K562 (cell line): ENCODE data around the gene ZNF865. TPM values are rescaled to one million over a fixed set of nuclear protein-coding genes. Genes with fewer than 3 reads are reported as not detected.
A peak's percentile ranks its signal among the peaks of the same experiment; 100 is the strongest.

Experiments used
- ATAC-seq: fragments of 200-7000 bp; cut with Tn5 transposase; 3 replicates; pipeline ENCODE4 v1.9.1; 2020; ENCODE audit warnings: moderate library complexity
- BruUV-seq: library from RNA; stranded (reverse); fragments of 400-500 nt; replicated peaks from 2 replicates; lab custom pipeline; 2021; lab: Mats Ljungman, UMichigan
- CTCF ChIA-PET: fragments of 300-600 bp; formaldehyde crosslinking; extraction: SDS; loops from one replicate; lab custom pipeline; 2021; ENCODE audit warnings: low intra/inter-chr PET ratio; lab: Yijun Ruan, JAX
- POLR2A ChIA-PET: fragments of 300-600, 350-650 bp; sonication (Branson Sonifier 250); formaldehyde crosslinking; extraction: SDS; loops from one replicate; lab custom pipeline; 2021; ENCODE audit warnings: antibody characterized with exemption, inconsistent platforms; lab: Yijun Ruan, JAX
- DNase-seq, 4 experiments: peaks; one replicate each; pipeline versions ENCODE4 v3.0.0 to v3.0.0-alpha.2; 2011 to 2018; ENCODE audit warnings: low spot score in 3 of 4, mixed read lengths in 3 of 4; ENCODE audit errors: extremely low read depth in 1 of 4
- FAIRE-seq: peaks from 2 replicates; lab custom pipeline; 2011; peaks lifted over from hg19 to GRCh38; lab: Jason Lieb, UNC
- H2AFZ ChIP-seq: 2 replicates; pipeline ENCODE4 v1.6.0; 2011; ENCODE audit warnings: low read depth, low read length, control low read depth, inconsistent platforms
- H3K27ac ChIP-seq: fragments of 200-600 bp; 3 replicates; pipeline ENCODE4 v1.8.0; 2011; ENCODE audit warnings: low read depth, mild to moderate bottlenecking, control low read depth, inconsistent platforms, low read length, moderate library complexity, mixed read lengths; ENCODE audit errors: extremely low read depth
- H3K27me3 ChIP-seq, 2 experiments: fragments of 300-600 bp in 1 of 2; 2 replicates in 1 of 2; 3 replicates in 1 of 2; pipeline versions ENCODE4 v1.6.0 to v1.8.0; 2011; ENCODE audit warnings: inconsistent platforms in 2 of 2, low read length in 2 of 2, mild to moderate bottlenecking in 1 of 2, mixed read lengths in 1 of 2, moderate library complexity in 1 of 2; ENCODE audit not compliant: control insufficient read depth in 2 of 2, insufficient read depth in 2 of 2
- H3K36me3 ChIP-seq: fragments of 300-600 bp; 3 replicates; pipeline ENCODE4 v1.8.0; 2011; ENCODE audit warnings: mild to moderate bottlenecking, low read length, inconsistent platforms; ENCODE audit not compliant: control insufficient read depth, insufficient read depth
- H3K4me1 ChIP-seq, 2 experiments: fragments of 200-600 bp in 1 of 2; replicated peaks in 1 of 2; 2 replicates in 1 of 2; 3 replicates in 1 of 2; pipeline versions ENCODE4 v1.5.1 to v1.8.0; 2011; ENCODE audit warnings: inconsistent platforms in 2 of 2, low read length in 2 of 2, mild to moderate bottlenecking in 1 of 2, mixed read lengths in 1 of 2, moderate library complexity in 1 of 2; ENCODE audit not compliant: control insufficient read depth in 2 of 2, insufficient read depth in 2 of 2
- H3K4me2 ChIP-seq: 2 replicates; pipeline ENCODE4 v1.6.1; 2011; ENCODE audit warnings: low read length, control low read depth, inconsistent platforms, mixed read lengths; ENCODE audit not compliant: insufficient read depth
- H3K4me3 ChIP-seq: fragments of 200-600 bp; sonication (generic), shearing (Covaris generic); 2 replicates; pipeline ENCODE4 v1.5.1; 2016; ENCODE audit warnings: control low read depth, inconsistent platforms
- H3K79me2 ChIP-seq: fragments of 200-600 bp; 3 replicates; pipeline ENCODE4 v1.8.0; 2011; ENCODE audit warnings: low read length, inconsistent platforms; ENCODE audit not compliant: control insufficient read depth, insufficient read depth
- H3K9ac ChIP-seq, 2 experiments: 2 replicates each; pipeline versions ENCODE4 v1.6.0 to v1.6.1; 2011; ENCODE audit warnings: low read depth in 2 of 2, low read length in 2 of 2, control low read depth in 1 of 2, inconsistent platforms in 1 of 2, mild to moderate bottlenecking in 1 of 2, mixed read lengths in 1 of 2; ENCODE audit not compliant: insufficient read depth in 1 of 2
- H3K9me1 ChIP-seq: one replicate; pipeline ENCODE4 v1.6.0; 2011; ENCODE audit warnings: inconsistent platforms, mild to moderate bottlenecking, low read length, moderate library complexity; ENCODE audit not compliant: control insufficient read depth, insufficient read depth
- H3K9me3 ChIP-seq: replicated peaks from 2 replicates; pipeline ENCODE4 v1.5.1; 2011; ENCODE audit warnings: low read depth, low read length, inconsistent platforms; ENCODE audit not compliant: control insufficient read depth, insufficient read depth
- H4K20me1 ChIP-seq: replicated peaks from 2 replicates; pipeline ENCODE4 v1.6.1; 2011; ENCODE audit warnings: low read length, inconsistent platforms, mixed read lengths; ENCODE audit not compliant: control insufficient read depth, insufficient read depth
- ARHGAP35 ChIP-seq: fragments of 450-650 bp; IDR thresholded peaks from 2 replicates; pipeline ENCODE4 v1.6.1; 2018; ENCODE audit not compliant: partially characterized antibody
- BCOR ChIP-seq: fragments of 450-650 bp; IDR thresholded peaks from 2 replicates; pipeline ENCODE4 v1.6.1; 2016
- CC2D1A ChIP-seq: fragments of 450-650 bp; IDR thresholded peaks from 2 replicates; pipeline ENCODE4 v1.6.1; 2017; ENCODE audit warnings: mild to moderate bottlenecking
- MTA2 ChIP-seq: fragments of 450-650 bp; IDR thresholded peaks from 2 replicates; pipeline ENCODE4 v1.6.1; 2016; ENCODE audit warnings: low read depth
- POLR3A ChIP-seq: IDR thresholded peaks from 2 replicates; pipeline ENCODE4 v1.6.1; 2011; ENCODE audit warnings: borderline replicate concordance, mild to moderate bottlenecking, moderate library complexity; ENCODE audit not compliant: insufficient read length, insufficient read depth; ENCODE audit errors: extremely low read depth
- SMAD4 ChIP-seq: fragments of 250-450 bp; sonication (Bioruptor Pico); conservative IDR thresholded peaks from 2 replicates; pipeline ENCODE4 v1.8.0; 2021; ENCODE audit warnings: inconsistent platforms, mild to moderate bottlenecking, moderate library complexity
- SMARCA5 ChIP-seq: fragments of 450-650 bp; IDR thresholded peaks from 2 replicates; pipeline ENCODE4 v1.6.1; 2016
- SNRNP70 ChIP-seq: fragments of 200-400 bp; formaldehyde crosslinking; optimal IDR thresholded peaks from 2 replicates; pipeline ENCODE3; 2017; ENCODE audit warnings: low read depth, low read length
- WGBS: fragments of 100-300 bp; shearing (Covaris generic); methylation state at CpG from one replicate; pipeline ENCODE4 v1.1.6; 2016; ENCODE audit warnings: low coverage, mixed read lengths; ENCODE audit not compliant: insufficient coverage; ENCODE audit errors: missing lambda C conversion rate; 5-methylcytosine and 5-hydroxymethylcytosine counted together
- in situ Hi-C: fragments of 300-500 bp; cut with MboI; formaldehyde crosslinking; loops from 4 replicates; pipeline ENCODE4 v1.15.0; 2018; ENCODE audit warnings: inconsistent platforms, mixed read lengths
- intact Hi-C: fragments of 100-400 bp; cut with micrococcal nuclease; formaldehyde crosslinking; loops from 2 replicates; pipeline ENCODE4 v1.14.2; 2022
- polyA plus RNA-seq, 8 experiments: library from polyadenylated mRNA; depleted of rRNA in 4 of 8; stranded (reverse) in 5 of 8; unstranded in 3 of 8; fragments of >200 nt; fragmentation: Nextera tagmentation in 2 of 8; fragmentation: Illumina TruSeq in 1 of 8; extraction: Ambion mirVana in 2 of 8; extraction: Trizol in 1 of 8; gene quantifications; 2 replicates each; pipeline versions ENCODE4 v1.2.1 to v1.2.3, GENCODE V29; 2011 to 2014; ENCODE audit warnings: inconsistent platforms in 1 of 8, missing spikeins in 1 of 8
- total RNA-seq, 7 experiments: library from RNA; depleted of rRNA in 6 of 7; stranded (reverse); fragments of >200 nt in 6 of 7; fragmentation: Illumina TruSeq in 2 of 7; extraction: Trizol in 2 of 7; gene quantifications; 2 replicates each; pipeline versions ENCODE4 v1.2.1 to v1.2.3, GENCODE V29; 2011 to 2021; ENCODE audit warnings: low replicate concordance in 1 of 7
- TF ChIP-seq, protein P1 (sequence below): fragments of 450-650 bp; formaldehyde crosslinking; conservative IDR thresholded peaks from 2 replicates; pipeline ENCODE4 v1.4.0; 2022; ENCODE audit warnings: mild to moderate bottlenecking, missing genetic modification characterization
- TF ChIP-seq, protein P2 (sequence below): sonication (generic); formaldehyde crosslinking; IDR thresholded peaks from 2 replicates; pipeline ENCODE4 v1.8.0; 2022; ENCODE audit warnings: mild to moderate bottlenecking, missing genetic modification reagents, borderline replicate concordance
- TF ChIP-seq, protein P3 (sequence below): sonication (generic); formaldehyde crosslinking; IDR thresholded peaks from 2 replicates; pipeline ENCODE4 v1.8.0; 2022; ENCODE audit warnings: mild to moderate bottlenecking, missing genetic modification reagents
- TF ChIP-seq, protein P4 (sequence below): fragments of 450-650 bp; IDR thresholded peaks from 2 replicates; pipeline ENCODE4 v1.6.1; 2016; ENCODE audit warnings: borderline replicate concordance

The ZNF865 gene
- total and polyA plus RNA-seq, 9 of the 15 experiments (the other 6 are each of a cell fraction or from before 2014, with no cell fraction given): 0.40 to 18.8 (median 1.6) TPM; not detected in 2

DNA sequence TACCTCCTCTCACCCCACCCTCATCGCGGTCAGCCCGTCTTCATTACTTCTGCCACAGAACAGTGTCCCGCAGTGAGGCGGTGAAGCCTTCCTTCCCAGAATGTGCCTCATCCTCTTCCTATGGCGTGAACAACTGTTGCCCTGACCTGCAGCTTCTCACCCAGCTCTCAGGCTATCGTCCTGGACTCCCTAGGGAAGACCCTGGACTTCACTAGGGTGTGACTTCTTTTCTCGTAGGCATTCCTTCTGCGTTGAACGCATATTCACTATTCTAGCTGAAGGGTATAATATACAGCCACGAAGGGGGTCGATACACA lies 982 bp downstream of the ZNF865 start:
- no peak for FAIRE-seq
- Histone ChIP-seq H3K27me3 (no peaks in the 10 kb centered on the region), H3K9ac (peak overlapping the region; percentile 65 to 89), H2AFZ (peak overlapping the region; percentile 68), H3K4me1 (peaks cover 19 to 38% of the 10 kb centered on the region in 2 experiments), H3K9me1 (no peaks in the 10 kb centered on the region), H3K79me2 (peaks cover 20% of the 10 kb centered on the region), H3K9me3 (0 out of 2 replicates have a peak, but pooled peaks cover 2% of the 10 kb centered on the region), H3K36me3 (peaks cover 16% of the 10 kb centered on the region; the same call in 2 of the 3 replicates), H3K4me2 (peak overlapping the region; percentile 97), H3K4me3 (peak overlapping the region; percentile 84), H4K20me1 (no peaks in the 10 kb centered on the region), H3K27ac (peak overlapping the region; percentile 87)
- in situ Hi-C loops (no loop called here), intact Hi-C loops (loop anchor here (1.0 kb wide), 1 partner anchor 89 kb away; no protein-coding TSS in a partner anchor)
- ChIA-PET POLR2A (interaction anchor here (0.8 to 2.2 kb wide), 9 partner anchors 12 to 144 kb away, joined by 3 to 18 read pairs (median 3); partner anchors contain the start of genes U2AF2 and ZNF784), CTCF (interaction anchor here (0.6 to 2.5 kb wide), 4 partner anchors 25 to 94 kb away, joined by 3 to 23 read pairs (median 4); no protein-coding TSS in a partner anchor)
- no TSS peak for BruUV-seq
- no peak for ATAC-seq
- TF ChIP-seq CC2D1A (0 out of 2 replicates have a peak, but pooled peaks have one; percentile 5), SMARCA5 (0 out of 2 replicates have a peak, but pooled peaks have one; percentile 8), ARHGAP35 (peak; percentile 36), MTA2 (no peak), BCOR (0 out of 2 replicates have a peak, but pooled peaks have one; percentile 1), SNRNP70 (no peak), SMAD4 (CRISPR knock-in tag) (0 out of 2 replicates have a peak, but pooled peaks have one; percentile 4), POLR3A (no peak)
- TF ChIP-seq, protein P1, sequence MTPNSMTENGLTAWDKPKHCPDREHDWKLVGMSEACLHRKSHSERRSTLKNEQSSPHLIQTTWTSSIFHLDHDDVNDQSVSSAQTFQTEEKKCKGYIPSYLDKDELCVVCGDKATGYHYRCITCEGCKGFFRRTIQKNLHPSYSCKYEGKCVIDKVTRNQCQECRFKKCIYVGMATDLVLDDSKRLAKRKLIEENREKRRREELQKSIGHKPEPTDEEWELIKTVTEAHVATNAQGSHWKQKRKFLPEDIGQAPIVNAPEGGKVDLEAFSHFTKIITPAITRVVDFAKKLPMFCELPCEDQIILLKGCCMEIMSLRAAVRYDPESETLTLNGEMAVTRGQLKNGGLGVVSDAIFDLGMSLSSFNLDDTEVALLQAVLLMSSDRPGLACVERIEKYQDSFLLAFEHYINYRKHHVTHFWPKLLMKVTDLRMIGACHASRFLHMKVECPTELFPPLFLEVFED (CRISPR knock-in tag): no peak
- TF ChIP-seq, protein P2, sequence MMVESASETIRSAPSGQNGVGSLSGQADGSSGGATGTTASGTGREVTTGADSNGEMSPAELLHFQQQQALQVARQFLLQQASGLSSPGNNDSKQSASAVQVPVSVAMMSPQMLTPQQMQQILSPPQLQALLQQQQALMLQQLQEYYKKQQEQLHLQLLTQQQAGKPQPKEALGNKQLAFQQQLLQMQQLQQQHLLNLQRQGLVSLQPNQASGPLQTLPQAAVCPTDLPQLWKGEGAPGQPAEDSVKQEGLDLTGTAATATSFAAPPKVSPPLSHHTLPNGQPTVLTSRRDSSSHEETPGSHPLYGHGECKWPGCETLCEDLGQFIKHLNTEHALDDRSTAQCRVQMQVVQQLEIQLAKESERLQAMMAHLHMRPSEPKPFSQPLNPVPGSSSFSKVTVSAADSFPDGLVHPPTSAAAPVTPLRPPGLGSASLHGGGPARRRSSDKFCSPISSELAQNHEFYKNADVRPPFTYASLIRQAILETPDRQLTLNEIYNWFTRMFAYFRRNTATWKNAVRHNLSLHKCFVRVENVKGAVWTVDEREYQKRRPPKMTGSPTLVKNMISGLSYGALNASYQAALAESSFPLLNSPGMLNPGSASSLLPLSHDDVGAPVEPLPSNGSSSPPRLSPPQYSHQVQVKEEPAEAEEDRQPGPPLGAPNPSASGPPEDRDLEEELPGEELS (CRISPR knock-in tag): no peak
- TF ChIP-seq, protein P3, sequence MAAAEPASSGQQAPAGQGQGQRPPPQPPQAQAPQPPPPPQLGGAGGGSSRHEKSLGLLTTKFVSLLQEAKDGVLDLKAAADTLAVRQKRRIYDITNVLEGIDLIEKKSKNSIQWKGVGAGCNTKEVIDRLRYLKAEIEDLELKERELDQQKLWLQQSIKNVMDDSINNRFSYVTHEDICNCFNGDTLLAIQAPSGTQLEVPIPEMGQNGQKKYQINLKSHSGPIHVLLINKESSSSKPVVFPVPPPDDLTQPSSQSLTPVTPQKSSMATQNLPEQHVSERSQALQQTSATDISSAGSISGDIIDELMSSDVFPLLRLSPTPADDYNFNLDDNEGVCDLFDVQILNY (CRISPR knock-in tag): 0 out of 2 replicates have a peak, but pooled peaks have one; percentile 28
- TF ChIP-seq, protein P4, sequence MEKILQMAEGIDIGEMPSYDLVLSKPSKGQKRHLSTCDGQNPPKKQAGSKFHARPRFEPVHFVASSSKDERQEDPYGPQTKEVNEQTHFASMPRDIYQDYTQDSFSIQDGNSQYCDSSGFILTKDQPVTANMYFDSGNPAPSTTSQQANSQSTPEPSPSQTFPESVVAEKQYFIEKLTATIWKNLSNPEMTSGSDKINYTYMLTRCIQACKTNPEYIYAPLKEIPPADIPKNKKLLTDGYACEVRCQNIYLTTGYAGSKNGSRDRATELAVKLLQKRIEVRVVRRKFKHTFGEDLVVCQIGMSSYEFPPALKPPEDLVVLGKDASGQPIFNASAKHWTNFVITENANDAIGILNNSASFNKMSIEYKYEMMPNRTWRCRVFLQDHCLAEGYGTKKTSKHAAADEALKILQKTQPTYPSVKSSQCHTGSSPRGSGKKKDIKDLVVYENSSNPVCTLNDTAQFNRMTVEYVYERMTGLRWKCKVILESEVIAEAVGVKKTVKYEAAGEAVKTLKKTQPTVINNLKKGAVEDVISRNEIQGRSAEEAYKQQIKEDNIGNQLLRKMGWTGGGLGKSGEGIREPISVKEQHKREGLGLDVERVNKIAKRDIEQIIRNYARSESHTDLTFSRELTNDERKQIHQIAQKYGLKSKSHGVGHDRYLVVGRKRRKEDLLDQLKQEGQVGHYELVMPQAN: 0 out of 2 replicates have a peak, but pooled peaks have one; percentile 6
- no peak for DNase-seq
- WGBS: 20% methylated on average over 12 of the region's 12 CpGs
